NCI-H1105 (cell line): Measurements from ENCODE around the gene ZSCAN12.
A peak's percentile ranks its signal among the peaks of the same experiment; 100 is the strongest.

Experiments used
- DNase-seq: peaks from one replicate; lab custom pipeline; 2025; lab: John Stamatoyannopoulos, UW

ZSCAN12 gene

DNA sequence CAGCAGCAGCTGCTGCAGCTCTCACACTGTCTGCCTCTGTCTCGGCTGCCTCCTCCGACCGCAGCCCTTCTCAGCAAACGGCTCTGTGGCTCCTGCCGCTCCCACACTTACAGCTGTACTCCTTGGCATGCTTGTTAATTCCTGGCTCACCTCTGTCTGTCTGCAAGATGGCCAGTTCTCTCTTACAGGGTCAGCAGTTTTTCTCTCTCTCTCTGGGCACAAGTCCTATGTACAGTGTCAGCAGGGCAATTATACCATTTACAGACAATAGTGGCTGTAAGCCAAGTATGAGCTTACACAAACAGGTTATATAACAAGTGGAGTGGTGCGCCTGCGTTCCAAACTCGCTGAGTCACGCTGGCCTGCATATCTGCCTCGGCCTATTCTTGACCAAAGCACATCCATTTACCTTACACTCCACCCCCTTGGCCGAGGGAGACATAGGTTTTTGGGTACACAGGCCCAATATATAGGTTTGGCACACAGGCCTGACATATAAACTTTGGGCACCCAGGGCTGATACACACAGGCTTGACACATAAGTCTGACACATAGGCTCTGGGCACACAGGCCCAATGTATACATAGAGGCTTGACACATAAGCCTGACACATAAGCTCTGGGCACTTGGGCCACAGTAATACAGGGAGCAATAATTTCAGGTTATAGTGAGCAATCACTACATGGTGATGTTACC, 45.4 kb downstream of the ZSCAN12 start:
- DNase-seq = no peak

GRCh38 chr6:28353356-28353755, 46.2 kb downstream of the ZSCAN12 start:
- no peak for DNase-seq

DNA sequence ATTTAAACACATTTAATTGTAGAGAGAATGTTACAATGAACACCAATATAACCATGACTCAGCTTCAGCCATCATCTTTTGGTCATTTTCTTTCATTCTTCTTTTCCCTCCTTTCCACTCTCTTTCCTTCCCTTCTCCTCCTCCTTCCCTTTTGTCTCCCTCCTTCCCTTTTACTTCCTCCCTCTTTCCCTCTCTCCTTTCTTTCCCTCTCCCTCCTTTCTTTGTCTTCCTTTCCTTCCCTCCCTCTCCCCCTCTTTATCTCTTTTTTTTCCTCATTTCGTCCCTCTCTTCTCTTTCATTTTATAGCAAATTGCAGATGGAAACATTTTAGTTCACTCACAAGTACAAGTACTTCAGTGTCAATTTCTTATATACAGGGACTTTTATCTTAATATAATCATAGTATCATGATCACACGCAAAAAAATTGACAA, 48.0 kb downstream of the ZSCAN12 start:
- DNase-seq = no peak

- no peak for DNase-seq
These were observed 48.5 kb downstream of the ZSCAN12 start for GRCh38 chr6:28351087-28351486.

- DNase-seq = peak; percentile 77
These were observed 49.4 kb downstream of the ZSCAN12 start, which contains the start of gene ZKSCAN3 for GRCh38 chr6:28349892-28350737. TSS of gene ZKSCAN3 (plus strand) at chr6:28349947. CDS start at chr6:28359587, 9,640 bp downstream.

DNA sequence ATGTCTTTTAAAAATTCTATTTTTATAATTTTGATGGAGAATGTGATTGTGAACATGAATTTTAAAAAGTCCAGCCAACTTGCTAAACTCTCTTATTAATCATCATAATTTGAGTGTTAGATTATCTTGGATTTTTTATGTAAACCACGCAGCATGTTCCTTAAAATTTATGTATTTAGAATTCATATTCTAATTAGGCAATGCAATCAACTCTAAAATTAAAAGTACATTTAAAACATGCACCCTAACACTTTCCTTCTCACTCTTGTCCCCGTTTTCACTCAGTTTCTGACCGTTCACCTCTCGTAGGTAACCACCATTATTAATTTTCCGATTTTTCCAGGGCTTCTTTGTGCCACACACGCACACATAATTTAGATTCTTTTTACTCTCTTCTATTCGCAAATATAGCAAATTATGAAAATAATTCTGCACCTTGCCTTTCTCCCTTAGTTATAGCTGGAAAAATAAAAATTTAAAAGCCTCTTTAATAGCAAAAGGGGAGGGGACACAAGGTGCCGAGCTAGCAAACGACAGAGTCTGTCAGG, 50.1 kb downstream of the ZSCAN12 start:
- no peak for DNase-seq

DNA sequence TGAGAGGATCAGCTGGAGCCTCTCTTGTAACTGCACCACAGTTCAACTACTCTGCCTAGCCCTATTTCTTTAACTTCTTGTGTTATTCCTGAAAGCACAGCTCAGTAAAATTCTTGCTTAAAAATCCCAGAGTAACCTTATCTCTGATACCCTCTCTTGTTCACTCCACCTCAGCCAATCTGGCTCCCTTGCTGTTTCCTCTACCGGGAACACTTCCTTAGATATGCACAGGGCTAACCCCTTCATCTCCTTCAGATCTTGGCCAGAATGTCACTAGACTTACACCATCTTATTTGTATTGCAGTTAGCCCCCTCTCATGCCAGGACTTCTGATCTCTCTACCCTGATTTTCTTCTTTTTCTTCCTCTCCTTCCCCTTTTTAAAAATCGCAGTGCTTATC, 52.4 kb downstream of the ZSCAN12 start:
- DNase-seq = no peak

GRCh38 chr6:28345201-28345600, 54.3 kb downstream of the ZSCAN12 start:
- DNase-seq = no peak

DNA sequence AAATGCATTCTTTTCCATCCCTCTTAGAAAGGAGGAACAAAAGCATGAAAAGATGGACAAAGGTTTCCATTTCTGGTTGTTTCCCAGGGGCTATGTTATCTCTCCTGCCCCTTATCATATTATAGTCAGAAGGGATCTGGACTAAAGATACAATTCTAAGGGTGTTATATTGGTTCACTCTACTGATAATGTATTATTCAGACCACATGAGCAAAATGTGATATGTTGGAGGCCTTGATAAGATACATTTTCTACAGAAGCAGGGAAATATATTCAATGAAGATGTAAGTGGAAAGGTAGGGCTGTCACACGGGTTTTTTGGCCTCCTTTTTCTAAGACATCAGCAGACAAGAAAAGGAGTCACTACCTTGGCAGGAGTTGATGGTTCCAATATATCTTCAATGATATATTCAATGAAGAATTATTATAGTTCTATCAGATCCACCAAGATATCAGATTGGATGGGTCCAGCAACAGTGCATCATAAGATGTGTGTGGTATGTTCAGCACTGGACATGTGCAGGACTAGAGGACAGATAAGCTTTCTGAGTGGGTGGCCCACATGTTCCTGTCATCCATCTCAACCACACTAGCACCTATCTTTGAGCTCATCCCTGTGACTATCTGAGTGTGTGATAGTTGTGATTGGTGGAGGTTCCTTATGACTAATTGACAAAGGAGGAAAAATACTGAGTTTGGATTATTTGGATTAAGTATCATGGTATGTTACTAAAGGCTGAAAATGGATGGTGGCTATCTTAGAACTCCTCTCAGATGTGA, 55.5 kb downstream of the ZSCAN12 start:
- no peak for DNase-seq

DNA sequence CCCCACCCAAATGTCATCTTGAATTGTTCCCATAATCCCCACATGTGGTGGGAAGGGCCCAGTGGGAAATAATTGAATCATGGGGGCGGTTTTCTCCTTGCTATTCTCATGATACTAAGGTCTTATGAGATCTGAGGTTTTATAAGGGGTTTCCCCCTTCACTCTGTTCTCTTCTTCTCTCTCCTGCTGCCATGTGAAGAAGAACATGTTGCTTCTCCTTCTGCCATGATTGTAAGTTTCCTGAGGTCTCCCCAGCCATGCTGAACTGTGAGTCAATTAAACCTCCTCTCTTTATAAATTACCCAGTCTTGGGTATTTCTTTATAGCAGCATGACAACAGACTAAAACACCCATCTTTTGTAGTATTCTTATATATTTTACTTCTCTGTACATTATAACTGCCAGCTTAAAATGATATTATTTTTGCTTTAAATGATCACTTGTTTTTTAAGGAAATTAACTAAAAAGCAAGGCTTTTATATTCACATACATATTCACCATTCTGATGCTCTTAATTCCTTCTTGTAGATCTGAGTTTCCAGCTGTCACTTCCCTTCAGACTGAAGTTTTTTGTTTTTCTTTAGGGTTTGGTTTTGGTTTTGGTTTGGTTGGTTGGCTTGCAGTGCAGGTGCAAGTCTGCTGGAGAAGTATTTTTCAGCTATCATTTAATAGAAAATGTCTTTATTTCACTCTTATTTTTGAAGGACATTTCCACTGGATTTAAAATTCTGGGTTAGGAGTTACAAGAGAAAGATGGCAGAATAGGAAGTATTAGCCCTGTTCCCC, 59.0 kb downstream of the ZSCAN12 start:
- DNase-seq = no peak

DNA sequence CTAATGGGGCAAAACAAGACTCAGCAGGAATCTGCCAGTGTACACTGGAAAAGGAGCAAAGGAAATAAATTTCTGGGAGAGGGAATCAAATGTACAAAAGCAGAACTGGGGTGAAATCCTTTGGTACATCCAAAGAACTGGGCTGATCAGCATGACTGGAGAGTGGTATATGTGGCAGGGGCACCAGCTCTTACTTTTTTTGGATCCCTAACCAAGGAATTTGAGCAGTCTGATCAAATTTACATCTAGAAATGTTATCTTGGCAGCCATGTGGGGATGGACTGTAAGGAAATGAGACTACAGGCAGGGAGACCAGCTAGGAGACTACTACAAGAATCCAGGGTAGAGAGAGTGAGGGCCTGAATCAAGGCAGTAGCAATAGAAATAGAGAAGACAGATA, 62.4 kb downstream of the ZSCAN12 start:
- DNase-seq = no peak

GRCh38 chr6:28336284-28337120, 63.0 kb downstream of the ZSCAN12 start:
- DNase-seq = peak; percentile 61

- DNase-seq = peak; percentile 96
These were observed 63.8 kb downstream of the ZSCAN12 start, which contains the start of gene ZSCAN31 for GRCh38 chr6:28335564-28336283. TSS of gene ZSCAN31 (minus strand) at chr6:28336148. CDS start at chr6:28329683, 6,465 bp downstream.

DNA sequence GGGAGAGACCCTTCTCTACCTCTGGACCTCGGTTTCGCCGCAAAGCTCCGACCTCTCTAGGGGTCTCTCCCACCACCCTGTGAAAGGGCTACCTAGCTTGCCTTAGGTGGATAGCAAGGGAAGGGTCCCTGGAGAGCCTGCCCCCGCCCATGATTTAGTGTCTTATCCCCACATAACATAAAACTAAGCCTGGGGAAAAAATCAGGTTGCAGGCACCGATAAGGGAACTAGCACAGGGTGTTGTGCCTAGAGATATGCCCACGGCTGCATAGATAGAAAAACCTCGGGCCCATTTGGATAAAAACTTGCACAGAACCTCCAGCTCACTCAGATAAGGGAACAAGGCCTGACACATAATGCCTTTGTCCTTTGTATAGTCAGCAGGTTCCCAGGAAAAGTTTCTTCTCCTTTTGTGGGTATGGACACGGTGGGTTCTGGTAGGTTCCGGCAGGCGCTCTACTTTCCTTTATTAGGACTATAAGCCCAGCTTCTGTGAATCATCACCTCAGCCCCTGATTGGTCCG, 64.4 kb downstream of the ZSCAN12 start:
- no peak for DNase-seq

DNA sequence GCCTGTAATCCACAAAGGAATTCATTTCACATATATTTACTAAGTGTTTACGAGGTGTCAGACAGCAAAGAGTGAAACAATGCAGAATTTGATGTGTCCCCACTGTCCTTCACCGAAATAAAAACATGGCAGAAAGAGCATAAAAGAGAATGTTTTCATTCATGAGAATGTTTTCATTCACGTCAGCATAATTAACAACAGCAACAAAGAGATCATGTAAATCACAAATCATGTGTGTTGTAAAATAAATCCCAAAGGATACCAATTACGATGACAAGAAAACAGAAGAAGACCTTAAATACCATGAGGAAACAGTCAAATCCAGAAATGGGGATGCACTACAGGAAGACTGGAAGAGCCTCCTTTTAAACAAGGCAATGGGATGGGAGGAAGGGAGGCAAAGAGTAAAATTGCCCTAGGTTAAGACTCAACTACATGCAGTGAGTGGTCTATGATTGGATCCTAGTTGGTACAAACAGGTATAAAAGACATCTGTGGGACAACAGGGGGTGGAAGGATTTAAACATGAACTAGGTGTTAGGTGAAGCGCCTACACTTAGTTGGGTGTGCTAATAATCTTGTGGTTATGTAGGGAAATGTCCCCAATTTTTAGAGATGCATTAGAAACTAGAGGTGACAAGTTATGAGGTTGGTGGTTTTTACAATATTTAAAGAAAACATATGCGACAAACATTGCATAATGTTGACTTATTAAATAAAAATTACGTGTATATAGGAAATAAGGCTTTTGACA, 65.1 kb downstream of the ZSCAN12 start:
- DNase-seq = no peak

DNA sequence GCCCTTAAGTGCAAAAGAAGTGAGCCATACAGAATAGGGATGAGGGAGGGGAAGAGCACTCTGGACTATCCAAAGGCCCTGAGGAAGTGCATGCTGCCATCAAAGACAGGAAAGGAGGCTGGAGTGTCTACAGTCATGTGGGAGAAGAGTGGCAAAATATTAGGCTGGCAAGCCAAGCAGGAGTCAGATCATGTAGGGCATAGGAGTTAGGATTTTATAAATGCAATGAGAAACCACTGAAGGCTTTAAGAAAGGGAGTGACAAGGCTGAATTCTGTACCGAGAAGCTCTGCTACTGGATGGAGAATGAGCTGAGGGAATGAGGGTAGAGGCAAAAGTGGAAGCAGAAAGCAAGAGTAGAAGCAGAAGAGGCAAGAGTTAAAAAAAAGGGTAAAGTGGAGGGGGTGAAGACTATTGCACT, 65.9 kb downstream of the ZSCAN12 start:
- DNase-seq = no peak

- no peak for DNase-seq
These were observed 66.5 kb downstream of the ZSCAN12 start for GRCh38 chr6:28333047-28333446.

DNA sequence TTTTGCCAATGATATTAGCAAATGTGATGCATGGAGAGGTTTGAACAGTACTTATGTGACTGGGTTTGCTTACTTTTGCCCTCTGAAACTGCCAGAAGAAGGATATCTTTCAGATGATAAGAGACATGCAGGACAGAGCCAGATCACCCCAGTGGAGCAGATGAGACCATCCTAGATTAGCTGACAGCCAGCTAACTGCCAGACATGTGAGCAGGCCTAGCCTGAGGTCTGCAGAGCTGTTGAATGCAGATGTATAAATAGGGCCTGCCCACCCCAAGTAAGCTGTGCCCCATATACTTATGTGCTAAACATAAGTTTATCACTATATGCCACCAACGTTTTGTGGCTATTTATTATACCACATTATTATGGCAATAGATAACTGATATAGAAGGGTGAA, 69.5 kb downstream of the ZSCAN12 start:
- no peak for DNase-seq
